ENCODE measurements around the gene NCMAP. TPM values are rescaled to one million over a fixed set of nuclear protein-coding genes. Genes with fewer than 3 reads are reported as not detected.

NCMAP gene
- polyA plus RNA-seq, 2 of the 4 experiments (the other 2 are of a cell fraction): 0.13 to 1.7 TPM

- TF ChIP-seq USF2 (IDR thresholded peaks at IDR 0.05) (no peak), E2F6 (IDR thresholded peaks at IDR 0.05; ENCODE audit: borderline replicate concordance, low read depth) (no peak)
Observed at GRCh38 chr1:24599265-24599664, 43.4 kb downstream of the NCMAP start (continued).

- Histone ChIP-seq H3K4me1 (peaks cover 5% of the 10 kb centered on the region; the same call in 2 of the 3 replicates), H3K4me3 (no peak overlapping the region), H3K4me2 (0 out of 3 replicates have a peak overlapping the region, but pooled peaks have one; percentile 19), H3K27ac (no peak overlapping the region), H3K9me3 (no peaks in the 10 kb centered on the region)
- FAIRE-seq (no peak), DNase-seq (ENCODE audit: low read depth in 1 of 2, low spot score in 1 of 2) (no peak), ATAC-seq (no peak)
- ChIA-PET CTCF (no interaction called here), POLR2A (no interaction called here)
- TF ChIP-seq HEYL (CRISPR knock-in tag; IDR thresholded peaks at IDR 0.05) (no peak), RAD21 (conservative IDR thresholded peaks at IDR 0.05 in 1 of 2, IDR thresholded peaks at IDR 0.05 in 1 of 2) (no peak), CEBPB (IDR thresholded peaks at IDR 0.05) (no peak), POLR2AphosphoS2 (conservative IDR thresholded peaks at IDR 0.05; ENCODE audit: low read length) (no peak), ZFP36 (IDR thresholded peaks at IDR 0.05; ENCODE audit: borderline replicate concordance, partially characterized antibody) (no peak), FOSB (CRISPR knock-in tag; IDR thresholded peaks at IDR 0.05) (no peak), KDM1A (IDR thresholded peaks at IDR 0.05; ENCODE audit: low read depth) (no peak), EHMT2 (IDR thresholded peaks at IDR 0.05; ENCODE audit: low read depth) (no peak), BHLHE40 (IDR thresholded peaks at IDR 0.05; ENCODE audit: low read depth, low read length) (no peak), REST (IDR thresholded peaks at IDR 0.05) (no peak), PHF8 (IDR thresholded peaks at IDR 0.05; ENCODE audit: borderline replicate concordance, low read depth) (no peak), MAX (IDR thresholded peaks at IDR 0.05) (no peak), CBX8 (IDR thresholded peaks at IDR 0.05) (no peak), MAZ (IDR thresholded peaks at IDR 0.05; ENCODE audit: borderline replicate concordance, low read depth, low read length) (no peak), HDAC2 (IDR thresholded peaks at IDR 0.05) (no peak), TP53 (CRISPR knock-in tag; IDR thresholded peaks at IDR 0.05) (no peak), SMC3 (IDR thresholded peaks at IDR 0.05) (no peak)
- 51% methylated on average over 5 of the region's 5 CpGs for WGBS (ENCODE audit: missing lambda C conversion rate)
Observed at GRCh38 chr1:24600551-24600950, 44.7 kb downstream of the NCMAP start.

- CTCF ChIA-PET: interaction anchor here (0.6 to 1.1 kb wide), 2 partner anchors 42 to 229 kb away, joined by 3 to 4 read pairs; no protein-coding TSS in a partner anchor
- no peak overlapping the region for H3K27ac ChIP-seq
- WGBS (ENCODE audit: missing lambda C conversion rate): 92% methylated on average over 19 of the region's 19 CpGs
- POLR2A ChIA-PET: no interaction called here
- H3K4me2 ChIP-seq: no peak overlapping the region
- H3K9me3 ChIP-seq: no peaks in the 10 kb centered on the region
- no peak for FAIRE-seq
- H3K4me1 ChIP-seq: no peaks in the 10 kb centered on the region
- TF ChIP-seq MYC (IDR thresholded peaks at IDR 0.05; ENCODE audit: borderline replicate concordance, low read length) (no peak), GATA3 (IDR thresholded peaks at IDR 0.05; ENCODE audit: borderline replicate concordance) (no peak), NR3C1 (IDR thresholded peaks at IDR 0.05) (no peak), JUN (IDR thresholded peaks at IDR 0.05) (no peak), ZSCAN20 (CRISPR knock-in tag; IDR thresholded peaks at IDR 0.05) (no peak), MAZ (IDR thresholded peaks at IDR 0.05; ENCODE audit: borderline replicate concordance, low read depth, low read length) (no peak), ZFP36 (IDR thresholded peaks at IDR 0.05; ENCODE audit: borderline replicate concordance, partially characterized antibody) (no peak), TP53 (CRISPR knock-in tag; IDR thresholded peaks at IDR 0.05) (no peak), CHD2 (IDR thresholded peaks at IDR 0.05; ENCODE audit: low read length, partially characterized antibody) (no peak), SMC3 (IDR thresholded peaks at IDR 0.05) (no peak)
- no peak for DNase-seq (ENCODE audit: low read depth in 1 of 2, low spot score in 1 of 2)
- ATAC-seq: no peak
- no peak overlapping the region for H3K4me3 ChIP-seq
Observed at GRCh38 chr1:24605534-24606295, 49.8 kb downstream of the NCMAP start.

Measured in A549 (cell line).